ENCODE data around the gene NAV2. TPM values are rescaled to one million over a fixed set of nuclear protein-coding genes. Genes with fewer than 3 reads are reported as not detected.
"Not testable (repeated sequence)": the region's sequence is repeated elsewhere in the genome, so short reads cannot be mapped to it uniquely, and the experiment has no call there.

NAV2 gene
- total and polyA plus RNA-seq, 2 experiments from 2014 or later: 26.0 to 45.0 TPM

DNA sequence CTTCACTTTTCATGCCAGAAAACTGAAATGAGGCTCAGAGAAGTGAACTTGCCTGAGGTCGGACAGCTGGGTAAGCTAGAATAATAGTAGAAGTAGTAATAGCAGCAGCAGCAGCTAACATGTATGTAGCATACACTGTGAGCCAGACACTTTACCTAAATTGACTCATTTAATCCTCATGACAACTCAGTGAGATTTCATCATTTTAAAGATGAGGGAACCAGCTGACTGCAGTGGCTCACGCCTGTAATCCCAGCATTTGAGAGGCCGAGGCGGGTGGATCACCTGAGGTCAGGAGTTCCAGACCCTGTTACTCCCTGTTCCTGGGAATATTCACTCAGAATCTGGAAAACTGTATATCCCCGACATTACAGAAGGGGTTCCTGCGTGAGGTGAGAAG lies 293.1 kb downstream of the NAV2 start (continued):
- TF ChIP-seq ZNF462 (CRISPR knock-in tag; IDR thresholded peaks at IDR 0.05) (no peak), POLR2AphosphoS5 (IDR thresholded peaks at IDR 0.05; ENCODE audit: low read depth) (no peak), EZH2phosphoT487 (IDR thresholded peaks at IDR 0.05; ENCODE audit: unreplicated experiment) (no peak), STAT1 (IDR thresholded peaks at IDR 0.05; ENCODE audit: unreplicated experiment) (no peak), JUNB (IDR thresholded peaks at IDR 0.05; ENCODE audit: unreplicated experiment) (no peak)

- H3K27ac ChIP-seq (ENCODE audit: low read depth); H3K27ac Mint-ChIP-seq; ATAC-seq: not testable (repeated sequence)
Measured at GRCh38 chr11:20006618-20007017, 294.0 kb downstream of the NAV2 start.

GRCh38 chr11:20007386-20007785 lies 294.7 kb downstream of the NAV2 start:
- H3K9me3 Mint-ChIP-seq: no peaks in the 10 kb centered on the region
- peaks cover 12% of the 10 kb centered on the region for H3K27me3 Mint-ChIP-seq (ENCODE audit: insufficient read depth, low read depth, poor library complexity)
- no peaks in the 10 kb centered on the region for H3K9me2 ChIP-seq (ENCODE audit: insufficient read depth)
- no peaks in the 10 kb centered on the region for H3K36me3 ChIP-seq (ENCODE audit: insufficient read depth)
- H3K4me3 Mint-ChIP-seq: no peak overlapping the region
- H3F3A ChIP-seq (replicated peaks; ENCODE audit: low read depth): no peaks in the 10 kb centered on the region
- H2AFZ ChIP-seq: no peak overlapping the region
- peaks cover 22% of the 10 kb centered on the region for H4K20me1 ChIP-seq (replicated peaks; ENCODE audit: insufficient read depth)
- H3K4me1 ChIP-seq (ENCODE audit: insufficient read depth): peaks cover 29% of the 10 kb centered on the region
- peaks cover 27% of the 10 kb centered on the region for H3K4me1 Mint-ChIP-seq
- H3K4me3 ChIP-seq: no peak overlapping the region
- H3K36me3 Mint-ChIP-seq (ENCODE audit: low read depth): peaks cover 6% of the 10 kb centered on the region; the same call in 1 of the 3 replicates
- no peak overlapping the region for H3K27ac Mint-ChIP-seq
- H3K27ac ChIP-seq (ENCODE audit: low read depth): no peak overlapping the region
- no peaks in the 10 kb centered on the region; the same call in 1 of the 2 replicates for H3K79me2 ChIP-seq (replicated peaks; ENCODE audit: insufficient read depth)
- DNase-seq (ENCODE audit: low spot score) (no peak), ATAC-seq (no peak)
- H3K4me2 ChIP-seq: no peak overlapping the region
- peaks cover 4% of the 10 kb centered on the region; the same call in 1 of the 2 replicates for H3K27me3 ChIP-seq (ENCODE audit: insufficient read depth)
- TF ChIP-seq JUNB (IDR thresholded peaks at IDR 0.05; ENCODE audit: unreplicated experiment) (no peak), STAT1 (IDR thresholded peaks at IDR 0.05; ENCODE audit: unreplicated experiment) (no peak), ZNF331 (CRISPR knock-in tag; IDR thresholded peaks at IDR 0.05; ENCODE audit: low read depth) (no peak), NANOG (IDR thresholded peaks at IDR 0.05; ENCODE audit: borderline replicate concordance) (no peak)
- TF ChIP-seq, protein P1, sequence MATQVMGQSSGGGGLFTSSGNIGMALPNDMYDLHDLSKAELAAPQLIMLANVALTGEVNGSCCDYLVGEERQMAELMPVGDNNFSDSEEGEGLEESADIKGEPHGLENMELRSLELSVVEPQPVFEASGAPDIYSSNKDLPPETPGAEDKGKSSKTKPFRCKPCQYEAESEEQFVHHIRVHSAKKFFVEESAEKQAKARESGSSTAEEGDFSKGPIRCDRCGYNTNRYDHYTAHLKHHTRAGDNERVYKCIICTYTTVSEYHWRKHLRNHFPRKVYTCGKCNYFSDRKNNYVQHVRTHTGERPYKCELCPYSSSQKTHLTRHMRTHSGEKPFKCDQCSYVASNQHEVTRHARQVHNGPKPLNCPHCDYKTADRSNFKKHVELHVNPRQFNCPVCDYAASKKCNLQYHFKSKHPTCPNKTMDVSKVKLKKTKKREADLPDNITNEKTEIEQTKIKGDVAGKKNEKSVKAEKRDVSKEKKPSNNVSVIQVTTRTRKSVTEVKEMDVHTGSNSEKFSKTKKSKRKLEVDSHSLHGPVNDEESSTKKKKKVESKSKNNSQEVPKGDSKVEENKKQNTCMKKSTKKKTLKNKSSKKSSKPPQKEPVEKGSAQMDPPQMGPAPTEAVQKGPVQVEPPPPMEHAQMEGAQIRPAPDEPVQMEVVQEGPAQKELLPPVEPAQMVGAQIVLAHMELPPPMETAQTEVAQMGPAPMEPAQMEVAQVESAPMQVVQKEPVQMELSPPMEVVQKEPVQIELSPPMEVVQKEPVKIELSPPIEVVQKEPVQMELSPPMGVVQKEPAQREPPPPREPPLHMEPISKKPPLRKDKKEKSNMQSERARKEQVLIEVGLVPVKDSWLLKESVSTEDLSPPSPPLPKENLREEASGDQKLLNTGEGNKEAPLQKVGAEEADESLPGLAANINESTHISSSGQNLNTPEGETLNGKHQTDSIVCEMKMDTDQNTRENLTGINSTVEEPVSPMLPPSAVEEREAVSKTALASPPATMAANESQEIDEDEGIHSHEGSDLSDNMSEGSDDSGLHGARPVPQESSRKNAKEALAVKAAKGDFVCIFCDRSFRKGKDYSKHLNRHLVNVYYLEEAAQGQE (IDR thresholded peaks at IDR 0.05; ENCODE audit: unreplicated experiment): no peak
- TF ChIP-seq, protein P2, sequence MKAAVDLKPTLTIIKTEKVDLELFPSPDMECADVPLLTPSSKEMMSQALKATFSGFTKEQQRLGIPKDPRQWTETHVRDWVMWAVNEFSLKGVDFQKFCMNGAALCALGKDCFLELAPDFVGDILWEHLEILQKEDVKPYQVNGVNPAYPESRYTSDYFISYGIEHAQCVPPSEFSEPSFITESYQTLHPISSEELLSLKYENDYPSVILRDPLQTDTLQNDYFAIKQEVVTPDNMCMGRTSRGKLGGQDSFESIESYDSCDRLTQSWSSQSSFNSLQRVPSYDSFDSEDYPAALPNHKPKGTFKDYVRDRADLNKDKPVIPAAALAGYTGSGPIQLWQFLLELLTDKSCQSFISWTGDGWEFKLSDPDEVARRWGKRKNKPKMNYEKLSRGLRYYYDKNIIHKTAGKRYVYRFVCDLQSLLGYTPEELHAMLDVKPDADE (IDR thresholded peaks at IDR 0.05): no peak

More at GRCh38 chr11:20006618-20007017, 294.0 kb downstream of the NAV2 start:
- H3K4me3 ChIP-seq; H3K4me3 Mint-ChIP-seq; H3K9me2 ChIP-seq (ENCODE audit: insufficient read depth); H3K36me3 ChIP-seq (ENCODE audit: insufficient read depth); H3K9me3 Mint-ChIP-seq; H2AFZ ChIP-seq; DNase-seq (ENCODE audit: low spot score); H3F3A ChIP-seq (replicated peaks; ENCODE audit: low read depth); H3K4me2 ChIP-seq; H3K79me2 ChIP-seq (replicated peaks; ENCODE audit: insufficient read depth); H3K36me3 Mint-ChIP-seq (ENCODE audit: low read depth): not testable (repeated sequence)
- Histone ChIP-seq H3K4me1 (ENCODE audit: insufficient read depth) (peaks cover 37% of the 10 kb centered on the region), H3K27me3 (ENCODE audit: insufficient read depth) (peaks cover 11% of the 10 kb centered on the region), H4K20me1 (replicated peaks; ENCODE audit: insufficient read depth) (peaks cover 29% of the 10 kb centered on the region)
- Mint-ChIP-seq H3K27me3 (ENCODE audit: insufficient read depth, low read depth, poor library complexity) (peaks cover 17% of the 10 kb centered on the region), H3K4me1 (peaks cover 35% of the 10 kb centered on the region)

Measured in GM23338 (cell line).